NOMO-1 (cell line): Measurements from ENCODE around the gene SPEN.

Source experiments
- DNase-seq, 2 experiments: peaks; one replicate each; lab custom pipeline; 2025; ENCODE audit not compliant: unreplicated experiment in 2 of 2; lab: John Stamatoyannopoulos, UW

Gene SPEN

DNA sequence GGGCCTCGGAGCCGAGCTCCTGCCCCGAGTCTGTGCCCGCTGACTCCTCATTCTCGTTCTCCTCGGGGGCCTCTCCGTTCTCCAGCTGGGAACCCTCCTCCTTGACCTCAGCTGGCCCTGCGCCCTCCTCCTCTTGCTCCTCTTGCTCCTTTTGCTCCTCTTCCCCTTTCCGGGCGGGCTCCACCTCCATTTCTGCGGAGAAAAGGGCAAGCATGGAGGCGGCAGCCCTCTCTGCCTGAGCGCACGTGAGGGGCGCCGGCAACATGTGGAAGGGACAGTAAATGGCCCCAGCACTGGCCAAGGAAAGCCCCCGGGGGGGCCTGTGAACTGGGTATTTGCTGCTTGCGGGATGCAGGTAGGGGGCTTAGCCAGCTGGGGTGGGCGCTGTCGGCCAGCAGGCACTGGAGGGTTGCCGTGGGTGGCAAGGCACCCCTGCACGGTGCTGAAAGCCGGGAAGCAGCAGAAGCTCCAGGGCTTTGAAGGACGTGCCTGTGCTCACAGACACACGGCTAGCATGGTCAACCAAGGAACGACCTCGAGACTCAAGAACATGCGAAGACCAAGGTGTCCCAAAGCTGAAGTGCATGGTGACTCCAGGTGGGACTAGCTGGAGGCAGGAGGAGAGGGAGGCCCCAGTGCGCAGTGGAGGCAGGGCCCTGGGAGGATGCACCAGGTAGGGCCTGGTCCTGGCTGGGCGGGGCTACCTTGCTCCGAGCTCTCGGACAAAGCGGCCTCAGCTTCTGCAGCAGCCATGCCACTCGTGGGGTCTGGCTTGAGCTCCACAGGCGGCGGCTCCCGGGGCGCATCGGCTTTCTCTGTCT lies 97.7 kb downstream of the SPEN start:
- no peak for DNase-seq

DNA sequence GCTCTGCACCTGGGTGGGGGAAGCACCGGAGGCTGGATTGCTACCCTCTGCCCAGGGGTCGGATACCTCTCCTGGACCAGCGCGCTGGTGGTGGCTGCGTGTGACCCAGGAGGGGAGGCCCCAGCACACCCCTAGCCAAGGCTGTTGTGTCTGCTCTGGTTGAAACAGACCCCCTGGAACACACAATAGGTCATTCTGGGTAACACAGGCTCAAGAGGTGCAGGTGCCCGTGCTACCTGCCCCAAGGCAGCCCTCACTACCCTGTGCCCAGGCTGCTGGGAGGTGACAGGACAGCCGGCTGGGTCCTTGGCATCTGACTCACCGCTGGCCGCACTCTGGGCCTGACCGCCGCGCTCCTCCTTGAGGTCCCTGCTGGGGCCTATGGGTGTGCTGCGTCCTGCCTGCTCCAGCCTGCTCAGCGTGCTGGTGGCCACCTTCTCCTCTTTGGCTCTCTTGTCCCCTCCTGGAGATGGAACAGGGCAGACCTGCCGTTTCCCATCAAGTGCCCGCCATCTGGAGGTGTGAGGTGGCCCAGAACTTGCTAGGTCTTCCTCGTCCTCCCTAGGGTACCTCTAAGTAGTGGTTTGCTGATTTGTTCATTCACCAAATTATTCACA lies 98.4 kb downstream of the SPEN start:
- DNase-seq = no peak

- no peak for DNase-seq
These were observed 99.3 kb downstream of the SPEN start for GRCh38 chr1:15946571-15947381.

DNA sequence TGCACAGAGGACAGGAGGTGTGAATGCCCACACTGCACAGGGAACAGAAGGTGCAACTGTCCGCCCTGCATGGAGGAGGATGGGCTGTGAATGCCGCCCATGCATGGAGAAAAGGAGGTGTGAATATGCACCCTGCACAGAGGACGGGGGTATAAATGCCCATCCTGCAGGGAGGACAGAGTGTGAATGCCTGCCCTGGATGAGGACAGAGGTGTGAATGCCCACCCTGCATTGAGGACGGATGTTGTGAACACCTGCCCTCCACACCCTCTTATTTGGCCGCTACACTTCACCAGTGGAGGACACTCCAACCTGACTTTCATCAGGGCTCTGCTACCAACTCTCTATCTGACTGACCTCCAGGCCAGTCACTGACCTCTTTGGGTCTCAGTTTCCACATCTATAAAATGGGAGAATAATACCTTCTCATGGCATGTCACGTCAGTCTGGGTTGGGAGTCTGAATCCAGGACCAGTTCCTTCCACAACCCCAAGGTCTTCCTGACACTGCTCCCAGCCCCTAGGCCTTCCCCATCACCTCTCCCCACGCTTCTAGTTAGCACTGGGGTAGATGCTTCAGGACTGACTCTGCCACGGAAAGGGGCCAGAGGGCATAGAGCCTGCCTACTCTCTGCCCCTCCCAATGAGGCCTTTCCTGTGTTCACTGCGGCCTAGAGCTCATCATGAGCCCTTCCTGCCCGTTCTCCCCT lies 100.0 kb downstream of the SPEN start:
- no peak for DNase-seq

DNA sequence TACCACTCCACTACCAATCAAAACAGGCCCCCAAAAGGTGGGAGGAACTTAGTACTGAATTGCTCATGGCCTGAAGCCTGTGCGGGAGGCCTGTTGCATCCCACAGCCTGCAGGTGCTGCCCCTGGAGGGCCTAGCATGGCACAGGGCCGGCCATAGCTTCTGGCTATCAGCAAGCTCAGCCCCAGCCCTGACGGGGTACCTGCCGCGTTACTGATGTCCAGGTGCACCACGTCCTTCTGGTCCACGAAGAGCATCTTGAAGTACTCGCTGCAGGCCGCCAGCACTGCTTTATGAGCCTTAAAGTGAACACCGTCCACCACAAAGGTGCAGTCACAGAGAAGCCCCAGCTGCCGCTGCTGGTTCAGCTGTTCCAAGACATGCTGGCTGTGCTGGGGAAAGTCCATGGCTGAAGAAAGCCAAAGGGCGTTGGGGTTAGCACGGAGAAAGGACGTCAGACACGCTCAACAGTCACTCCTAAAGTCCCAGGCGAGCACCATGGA lies 100.6 kb downstream of the SPEN start:
- DNase-seq = no peak

DNA sequence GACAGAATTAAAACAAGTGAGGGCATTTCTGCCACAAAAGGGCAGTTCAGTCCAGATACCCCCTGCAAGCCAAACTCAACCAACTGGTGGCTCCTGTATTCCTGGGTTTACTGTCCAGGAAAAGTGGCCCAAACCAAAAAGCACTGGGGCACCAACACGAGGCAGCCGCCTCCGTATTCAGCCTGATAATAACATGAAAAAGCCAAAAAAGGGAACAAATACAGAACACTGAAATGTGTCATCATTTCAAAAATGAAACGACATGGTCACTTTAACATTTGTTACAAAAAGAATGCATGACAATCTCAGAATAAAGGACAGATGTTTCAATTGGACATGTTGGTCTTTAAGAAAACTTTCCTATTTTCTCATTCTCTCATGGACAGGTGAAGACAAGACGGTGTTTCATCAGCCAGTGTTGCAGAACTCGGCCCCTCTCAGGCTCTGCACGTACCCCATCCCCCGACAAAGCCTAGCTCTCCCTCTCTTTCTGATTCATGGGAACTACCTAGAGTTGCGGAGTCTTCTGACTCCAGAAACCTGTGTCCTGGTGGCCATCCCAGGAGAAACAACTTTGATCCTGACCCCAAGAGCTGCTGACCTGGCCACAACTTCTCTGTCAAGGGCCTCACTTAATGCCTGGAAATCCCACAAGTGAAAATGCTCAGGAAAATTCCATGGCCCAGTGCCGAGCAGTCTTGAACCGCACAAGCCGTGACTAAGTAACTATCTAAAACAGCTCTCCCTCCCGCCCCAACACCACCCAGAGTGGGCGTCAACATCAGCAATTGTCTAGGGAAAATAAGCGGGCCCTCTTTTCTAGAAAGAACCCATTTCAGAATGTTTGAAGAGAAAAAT lies 101.3 kb downstream of the SPEN start:
- no peak for DNase-seq

GRCh38 chr1:15949453-15950245 lies 102.1 kb downstream of the SPEN start:
- no peak for DNase-seq

DNA sequence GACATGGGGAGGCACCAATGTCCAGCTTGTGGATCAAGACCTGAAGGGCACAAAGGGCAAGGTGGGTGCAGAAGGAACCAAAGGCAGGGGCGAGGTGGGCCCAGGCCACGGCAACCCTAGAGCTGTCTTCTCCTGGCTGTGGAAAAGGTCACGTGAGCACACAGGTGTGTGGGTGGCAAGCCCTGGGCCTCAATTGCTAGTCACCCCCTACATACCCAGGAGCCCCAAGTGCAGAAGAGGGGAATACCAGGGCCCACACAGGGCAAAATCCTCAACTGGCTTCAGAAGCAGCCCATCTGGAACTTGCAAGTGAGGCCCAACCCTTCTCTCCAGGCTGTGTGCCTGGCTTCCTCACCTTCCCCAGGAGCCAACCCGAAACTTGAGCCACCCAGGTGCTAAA lies 102.8 kb downstream of the SPEN start:
- DNase-seq = no peak

DNA sequence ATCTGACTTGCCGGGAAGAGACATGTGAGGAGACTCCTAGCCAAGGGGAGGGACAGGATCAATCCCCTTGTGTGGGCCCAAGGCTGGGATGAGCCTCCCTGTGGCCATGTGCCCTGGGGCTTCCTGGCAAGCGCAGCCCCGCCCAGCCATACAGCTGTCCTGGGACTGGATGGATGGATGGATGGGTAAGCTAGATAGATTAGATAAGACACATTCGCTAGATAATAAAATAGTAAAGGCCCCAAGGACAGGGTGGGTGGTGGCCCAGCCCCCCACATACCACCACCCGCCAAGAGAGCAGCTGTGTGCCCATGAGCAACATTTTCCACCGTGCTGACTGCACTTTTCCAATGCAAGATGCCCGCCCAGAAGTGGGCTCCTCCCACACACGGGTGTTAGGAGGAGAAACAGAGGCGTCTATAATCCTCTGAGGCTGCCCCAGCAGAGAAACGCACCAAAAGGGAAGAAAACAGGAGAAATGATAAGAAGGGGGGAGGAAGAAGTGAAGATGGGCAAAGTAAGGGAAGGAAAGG lies 103.3 kb downstream of the SPEN start:
- no peak for DNase-seq

- DNase-seq = no peak
These were observed 104.0 kb downstream of the SPEN start for GRCh38 chr1:15951341-15952153.

- peak; percentile 17 to 31 for DNase-seq
These were observed 105.1 kb downstream of the SPEN start for GRCh38 chr1:15952317-15953258.

DNA sequence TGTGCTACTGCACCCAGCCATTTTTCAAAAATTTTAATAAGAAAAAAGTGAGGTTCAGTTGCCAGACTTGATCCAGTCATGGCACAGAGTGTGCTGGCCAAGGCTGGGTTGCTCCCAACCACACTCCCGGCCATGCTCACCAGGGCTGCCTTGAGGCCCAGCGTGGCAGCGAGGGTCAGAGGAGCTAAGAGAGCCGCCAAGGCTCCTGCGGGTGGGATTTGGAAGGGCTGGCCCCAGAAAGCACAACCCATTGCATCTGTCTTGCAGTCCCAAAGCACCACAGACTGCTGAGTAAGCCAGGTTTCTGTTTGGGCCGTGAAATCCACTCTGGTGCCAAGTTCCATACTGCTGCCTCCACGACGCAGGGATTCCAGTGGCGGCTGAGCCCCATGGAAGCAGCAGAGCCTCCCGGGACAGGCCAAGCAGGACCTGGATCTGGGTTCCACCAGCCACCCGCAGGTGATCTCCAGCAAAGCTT lies 105.8 kb downstream of the SPEN start:
- no peak for DNase-seq

GRCh38 chr1:15953791-15954241 lies 106.3 kb downstream of the SPEN start:
- DNase-seq = no peak

GRCh38 chr1:15954316-15954715 lies 106.8 kb downstream of the SPEN start:
- DNase-seq = no peak

- DNase-seq = no peak
These were observed 108.0 kb downstream of the SPEN start for GRCh38 chr1:15955552-15955951.

DNA sequence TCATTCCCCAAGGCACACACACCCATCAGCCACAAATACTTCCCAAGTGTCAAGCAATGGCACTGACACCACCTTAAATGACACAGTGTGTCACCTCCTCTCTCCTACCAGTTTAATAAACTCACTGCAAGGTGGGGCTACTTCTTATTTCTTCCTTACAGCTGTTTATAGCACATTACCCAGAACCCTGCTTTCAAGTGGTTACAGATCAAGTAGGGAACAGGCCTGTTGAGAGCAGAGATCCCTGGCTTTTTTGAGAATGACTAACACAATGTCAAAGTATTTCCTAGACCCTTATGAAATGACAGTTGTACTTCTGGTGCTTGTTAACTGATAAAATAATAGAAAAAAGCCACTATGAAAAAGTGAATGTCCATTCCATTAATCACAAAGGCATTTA lies 108.6 kb downstream of the SPEN start:
- no peak for DNase-seq
